Kidney epithelial cell (primary cell): ENCODE measurements around the gene ARHGEF1. TPM values are rescaled to one million over a fixed set of nuclear protein-coding genes. Genes with fewer than 3 reads are reported as not detected.
"Not testable (repeated sequence)": the region's sequence is repeated elsewhere in the genome, so short reads cannot be mapped to it uniquely, and the experiment has no call there.

ENCODE experiments used
- DNase-seq: peaks from one replicate; pipeline ENCODE4 v3.0.0-alpha.2; 2010; ENCODE audit warnings: low read depth
- H3K27me3 ChIP-seq: 2 replicates; pipeline ENCODE4 v1.6.0; 2011; ENCODE audit warnings: low read length; ENCODE audit not compliant: control insufficient read depth, insufficient read depth
- H3K36me3 ChIP-seq: 2 replicates; pipeline ENCODE4 v1.5.1; 2011; ENCODE audit warnings: low read length; ENCODE audit not compliant: control insufficient read depth, insufficient read depth
- H3K4me3 ChIP-seq: 2 replicates; pipeline ENCODE4 v1.5.1; 2011; ENCODE audit warnings: low read depth, mild to moderate bottlenecking, control low read depth, low read length
- CTCF ChIP-seq: IDR thresholded peaks from 2 replicates; pipeline ENCODE4 v1.5.1; 2011; ENCODE audit warnings: mild to moderate bottlenecking, moderate library complexity, low read length, control low read depth, inconsistent platforms; ENCODE audit not compliant: insufficient read depth, poor library complexity, severe bottlenecking
- total RNA-seq: library from RNA; depleted of rRNA; stranded (reverse); fragments of >200 nt; gene quantifications from 2 replicates; pipeline ENCODE4 v1.2.3, GENCODE V29; 2015

ARHGEF1 gene
- total RNA-seq, 1 donor from 2014 or later = 72.2 TPM

- Histone ChIP-seq H3K27me3 (peaks cover 82% of the 10 kb centered on the region), H3K4me3 (no peak overlapping the region), H3K36me3 (no peaks in the 10 kb centered on the region)
- DNase-seq = no peak
- no peak for TF ChIP-seq CTCF
Measured at GRCh38 chr19:41913538-41914423, 30.8 kb downstream of the ARHGEF1 start.

GRCh38 chr19:41914424-41914834 is 31.4 kb downstream of the ARHGEF1 start:
- not testable (repeated sequence) for H3K4me3 ChIP-seq, DNase-seq, H3K36me3 ChIP-seq
- H3K27me3 ChIP-seq = peaks cover 86% of the 10 kb centered on the region

- Histone ChIP-seq H3K27me3 (peaks cover 85% of the 10 kb centered on the region), H3K36me3 (no peaks in the 10 kb centered on the region), H3K4me3 (no peak overlapping the region)
- TF ChIP-seq CTCF = no peak
- DNase-seq = no peak
Measured at GRCh38 chr19:41915021-41915775, 32.2 kb downstream of the ARHGEF1 start.

GRCh38 chr19:41915776-41916414 is 32.9 kb downstream of the ARHGEF1 start:
- Histone ChIP-seq H3K36me3 (no peaks in the 10 kb centered on the region), H3K27me3 (peaks cover 86% of the 10 kb centered on the region), H3K4me3 (no peak overlapping the region)
- DNase-seq = no peak
- TF ChIP-seq CTCF = no peak

- Histone ChIP-seq H3K4me3 (no peak overlapping the region), H3K27me3 (peaks cover 86% of the 10 kb centered on the region), H3K36me3 (no peaks in the 10 kb centered on the region)
- DNase-seq = no peak
- no peak for TF ChIP-seq CTCF
Measured at GRCh38 chr19:41917676-41918075, 34.7 kb downstream of the ARHGEF1 start.

GRCh38 chr19:41918095-41918494 is 35.1 kb downstream of the ARHGEF1 start:
- H3K27me3 ChIP-seq = peaks cover 86% of the 10 kb centered on the region
- DNase-seq = no peak

More at GRCh38 chr19:41918095-41918494, 35.1 kb downstream of the ARHGEF1 start:
- TF ChIP-seq CTCF = no peak
- no peaks in the 10 kb centered on the region for H3K36me3 ChIP-seq
- no peak overlapping the region for H3K4me3 ChIP-seq
